Measurements from ENCODE around the gene PSMD9. TPM values are rescaled to one million over a fixed set of nuclear protein-coding genes. Genes with fewer than 3 reads are reported as not detected.

PSMD9 gene
- total RNA-seq, 2 donors from 2014 or later, result 46.1 to 68.3 TPM

GRCh38 chr12:121953117-121953692 lies 64.6 kb downstream of the PSMD9 start:
- H3K27me3 ChIP-seq, result no peaks in the 10 kb centered on the region
- no peaks in the 10 kb centered on the region for H3K9me3 ChIP-seq
- DNase-seq, result no peak
- H3K4me3 ChIP-seq, result no peak overlapping the region
- H3K4me1 ChIP-seq, result no peaks in the 10 kb centered on the region
- H3K9ac ChIP-seq (ENCODE audit: low read depth in 2 of 2, low read length in 2 of 2), result no peak overlapping the region
- intact Hi-C loops (cut with DNase I), result no loop called here
- no peak for TF ChIP-seq CTCF (IDR thresholded peaks at IDR 0.05)
- no peaks in the 10 kb centered on the region for H3K36me3 ChIP-seq
- no peak overlapping the region for H3K27ac ChIP-seq

GRCh38 chr12:121953695-121954094 lies 65.1 kb downstream of the PSMD9 start:
- Histone ChIP-seq H3K36me3 (no peaks in the 10 kb centered on the region), H3K27ac (no peak overlapping the region), H3K9me3 (no peaks in the 10 kb centered on the region), H3K4me3 (no peak overlapping the region), H3K27me3 (no peaks in the 10 kb centered on the region), H3K9ac (ENCODE audit: low read depth in 2 of 2, low read length in 2 of 2) (no peak overlapping the region), H3K4me1 (no peaks in the 10 kb centered on the region)
- intact Hi-C loops (cut with DNase I), result no loop called here
- DNase-seq, result no peak
- TF ChIP-seq CTCF (IDR thresholded peaks at IDR 0.05), result no peak

GRCh38 chr12:121955258-121956237 lies 67.0 kb downstream of the PSMD9 start:
- DNase-seq, result no peak
- no peaks in the 10 kb centered on the region for H3K9me3 ChIP-seq
- intact Hi-C loops (cut with DNase I), result no loop called here
- H3K27me3 ChIP-seq, result no peaks in the 10 kb centered on the region
- no peaks in the 10 kb centered on the region for H3K36me3 ChIP-seq
- no peaks in the 10 kb centered on the region for H3K4me1 ChIP-seq
- no peak overlapping the region for H3K9ac ChIP-seq (ENCODE audit: low read depth in 2 of 2, low read length in 2 of 2)
- TF ChIP-seq CTCF (IDR thresholded peaks at IDR 0.05), result peak; percentile 14
- no peak overlapping the region for H3K4me3 ChIP-seq
- no peak overlapping the region for H3K27ac ChIP-seq

- H3K4me1 ChIP-seq, result no peaks in the 10 kb centered on the region
- no peaks in the 10 kb centered on the region for H3K9me3 ChIP-seq
- no peaks in the 10 kb centered on the region for H3K27me3 ChIP-seq
- TF ChIP-seq CTCF (IDR thresholded peaks at IDR 0.05), result no peak
- intact Hi-C loops (cut with DNase I), result no loop called here
- H3K4me3 ChIP-seq, result no peak overlapping the region
- H3K27ac ChIP-seq, result no peak overlapping the region
- no peaks in the 10 kb centered on the region for H3K36me3 ChIP-seq
- H3K9ac ChIP-seq (ENCODE audit: low read depth in 2 of 2, low read length in 2 of 2), result no peak overlapping the region
- DNase-seq, result no peak
These were observed 69.4 kb downstream of the PSMD9 start for GRCh38 chr12:121957861-121958515.

- Histone ChIP-seq H3K4me1 (no peaks in the 10 kb centered on the region), H3K9ac (ENCODE audit: low read depth in 2 of 2, low read length in 2 of 2) (no peak overlapping the region), H3K9me3 (no peaks in the 10 kb centered on the region), H3K4me3 (no peak overlapping the region), H3K27me3 (no peaks in the 10 kb centered on the region), H3K27ac (no peak overlapping the region), H3K36me3 (no peaks in the 10 kb centered on the region)
- intact Hi-C loops (cut with DNase I), result no loop called here
- no peak for DNase-seq
- TF ChIP-seq CTCF (IDR thresholded peaks at IDR 0.05), result no peak
These were observed 70.1 kb downstream of the PSMD9 start for GRCh38 chr12:121958541-121959240.
